Mammary epithelial cell (primary cell): ENCODE results near the gene CCDC198.
A peak's percentile ranks its signal among the peaks of the same experiment; 100 is the strongest.

Experiments used
- EZH2 ChIP-seq: IDR thresholded peaks from 2 replicates; pipeline ENCODE4 v1.6.1; 2012; ENCODE audit warnings: low read length, inconsistent platforms, borderline replicate concordance
- TF ChIP-seq, protein P1 (sequence below), 2 donors: IDR thresholded peaks in 1 of 2; conservative IDR thresholded peaks in 1 of 2; 2 replicates each; pipeline ENCODE4 v1.5.1; 2011 to 2012; ENCODE audit warnings: inconsistent platforms in 2 of 2, low read length in 2 of 2, mild to moderate bottlenecking in 2 of 2, control low read depth in 1 of 2, low read depth in 1 of 2; ENCODE audit not compliant: insufficient read depth in 1 of 2; ENCODE audit errors: extremely low read depth in 1 of 2

DNA sequence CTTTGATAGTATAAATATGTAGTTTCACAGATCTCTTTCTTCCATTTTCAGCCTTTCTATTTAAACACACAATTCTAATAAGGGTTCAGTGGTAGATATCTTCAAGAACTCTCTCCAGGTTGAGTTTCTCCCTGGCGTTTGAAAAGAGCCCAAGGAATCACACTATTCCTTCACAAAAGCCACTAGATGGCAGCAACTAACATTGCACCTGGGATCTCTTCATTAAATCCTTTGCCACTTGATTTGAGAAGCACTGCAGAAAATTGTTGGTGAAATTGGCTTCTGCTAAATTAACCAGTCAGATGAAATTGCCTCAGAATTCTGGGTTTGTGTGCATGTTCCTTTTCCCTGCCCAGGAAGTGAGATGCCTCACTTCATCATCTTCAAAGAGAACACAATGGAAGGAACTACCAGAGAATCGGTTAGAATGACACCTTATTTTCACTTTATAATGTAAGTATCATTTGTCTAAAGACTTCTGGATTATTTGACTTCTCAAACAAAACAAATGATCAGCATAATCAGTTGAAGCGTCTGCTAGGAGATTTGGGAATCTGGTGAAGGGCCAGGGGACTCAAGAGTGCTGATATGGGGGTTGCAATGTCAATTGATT lies 6.8 kb downstream of the CCDC198 start:
- TF ChIP-seq, protein P1, sequence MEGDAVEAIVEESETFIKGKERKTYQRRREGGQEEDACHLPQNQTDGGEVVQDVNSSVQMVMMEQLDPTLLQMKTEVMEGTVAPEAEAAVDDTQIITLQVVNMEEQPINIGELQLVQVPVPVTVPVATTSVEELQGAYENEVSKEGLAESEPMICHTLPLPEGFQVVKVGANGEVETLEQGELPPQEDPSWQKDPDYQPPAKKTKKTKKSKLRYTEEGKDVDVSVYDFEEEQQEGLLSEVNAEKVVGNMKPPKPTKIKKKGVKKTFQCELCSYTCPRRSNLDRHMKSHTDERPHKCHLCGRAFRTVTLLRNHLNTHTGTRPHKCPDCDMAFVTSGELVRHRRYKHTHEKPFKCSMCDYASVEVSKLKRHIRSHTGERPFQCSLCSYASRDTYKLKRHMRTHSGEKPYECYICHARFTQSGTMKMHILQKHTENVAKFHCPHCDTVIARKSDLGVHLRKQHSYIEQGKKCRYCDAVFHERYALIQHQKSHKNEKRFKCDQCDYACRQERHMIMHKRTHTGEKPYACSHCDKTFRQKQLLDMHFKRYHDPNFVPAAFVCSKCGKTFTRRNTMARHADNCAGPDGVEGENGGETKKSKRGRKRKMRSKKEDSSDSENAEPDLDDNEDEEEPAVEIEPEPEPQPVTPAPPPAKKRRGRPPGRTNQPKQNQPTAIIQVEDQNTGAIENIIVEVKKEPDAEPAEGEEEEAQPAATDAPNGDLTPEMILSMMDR (conservative IDR thresholded peaks at IDR 0.05 in 1 of 2, IDR thresholded peaks at IDR 0.05 in 1 of 2; ENCODE audit: extremely low read depth in 1 of 2, insufficient read depth in 1 of 2, low read depth in 1 of 2, low read length in 2 of 2), result peak; percentile 69 to 74
- no peak for TF ChIP-seq EZH2
